ENCODE data around the gene F8.
"Not testable (repeated sequence)": the region's sequence is repeated elsewhere in the genome, so short reads cannot be mapped to it uniquely, and the experiment has no call there.

- not testable (repeated sequence) for TF ChIP-seq CTCF, POLR2A, POLR2AphosphoS5, EP300 (IDR thresholded peaks at IDR 0.05)
These were observed 13.9 kb downstream of the F8 start for GRCh38 chrX:155008578-155008977.
